A673 (cell line): ENCODE results near the gene ARHGAP15. TPM values are rescaled to one million over a fixed set of nuclear protein-coding genes. Genes with fewer than 3 reads are reported as not detected.

Experiments
- BruUV-seq: library from RNA; stranded (reverse); fragments of 400-500 nt; replicated peaks from 2 replicates; lab custom pipeline; 2021; lab: Mats Ljungman, UMichigan
- CTCF ChIA-PET: fragments of 300-600 bp; sonication (Branson Sonifier 250); formaldehyde crosslinking; loops from one replicate; lab custom pipeline; 2022; ENCODE audit warnings: antibody characterized with exemption; lab: Charles Lee
- POLR2A ChIA-PET: fragments of 300-600 bp; sonication (Branson Sonifier 250); formaldehyde crosslinking; loops from one replicate; lab custom pipeline; 2022; ENCODE audit warnings: antibody characterized with exemption; ENCODE audit not compliant: low non-redundant PET; lab: Charles Lee
- DNase-seq: peaks from one replicate; pipeline ENCODE4 v3.0.0-alpha.2; 2015; ENCODE audit warnings: low spot score
- H3K27ac ChIP-seq: fragments of 200-600 bp; sonication (generic); 2 replicates; pipeline ENCODE4 v1.5.1; 2016; ENCODE audit warnings: mixed run types, low read depth, mild to moderate bottlenecking, mixed read lengths, antibody characterized with exemption, low read length; ENCODE audit not compliant: poor library complexity, severe bottlenecking
- H3K27me3 ChIP-seq: fragments of 200-600 bp; sonication (generic); replicated peaks from 2 replicates; pipeline ENCODE4 v1.6.1; 2017; ENCODE audit warnings: mixed run types, low read depth, mild to moderate bottlenecking, mixed read lengths, antibody characterized with exemption, low read length; ENCODE audit not compliant: insufficient read depth, poor library complexity
- H3K36me3 ChIP-seq: fragments of 200-600 bp; sonication (generic); 2 replicates; pipeline ENCODE4 v1.6.1; 2016; ENCODE audit warnings: mixed run types, mild to moderate bottlenecking, mixed read lengths, antibody characterized with exemption, low read length; ENCODE audit not compliant: insufficient read depth, poor library complexity, severe bottlenecking
- H3K4me1 ChIP-seq: fragments of 200-600 bp; sonication (generic); 2 replicates; pipeline ENCODE4 v1.6.1; 2017; ENCODE audit warnings: mixed run types, mild to moderate bottlenecking, mixed read lengths, antibody characterized with exemption, low read length; ENCODE audit not compliant: insufficient read depth, poor library complexity, severe bottlenecking
- H3K4me3 ChIP-seq: fragments of 200-600 bp; sonication (generic); 2 replicates; pipeline ENCODE4 v1.5.1; 2016; ENCODE audit warnings: low read depth, mixed run types, mild to moderate bottlenecking, mixed read lengths, low read length; ENCODE audit not compliant: poor library complexity, severe bottlenecking
- H3K9me3 ChIP-seq: fragments of 200-600 bp; sonication (generic); 2 replicates; pipeline ENCODE4 v1.6.1; 2016; ENCODE audit warnings: mixed run types, low read depth, mild to moderate bottlenecking, mixed read lengths, antibody characterized with exemption, low read length; ENCODE audit not compliant: poor library complexity, severe bottlenecking
- CTCF ChIP-seq: fragments of 300-800, 200-600 bp; sonication (generic); conservative IDR thresholded peaks from 2 replicates; pipeline ENCODE4 v1.5.1; 2017; ENCODE audit warnings: low read depth, mild to moderate bottlenecking, antibody characterized with exemption, low read length, moderate library complexity, mixed read lengths
- EZH2 ChIP-seq: fragments of 200-600 bp; sonication (generic); IDR thresholded peaks from 2 replicates; pipeline ENCODE4 v1.6.1; 2017; ENCODE audit warnings: borderline replicate concordance, low read depth, mild to moderate bottlenecking, mixed read lengths, antibody characterized with exemption, low read length; ENCODE audit not compliant: poor library complexity, severe bottlenecking
- intact Hi-C: fragments of 100-400 bp; cut with micrococcal nuclease; formaldehyde crosslinking; loops from one replicate; pipeline ENCODE4 v1.10.0; 2022; ENCODE audit not compliant: unreplicated experiment
- total RNA-seq: library from RNA; stranded (reverse); gene quantifications from 2 replicates; pipeline ENCODE4 v1.2.3, GENCODE V29; 2021

ARHGAP15 gene
- total RNA-seq, 1 experiment from 2014 or later: not detected

- CTCF ChIA-PET: no interaction called here
- BruUV-seq: no TSS peak
Measured at GRCh38 chr2:143792602-143793001, 663.4 kb downstream of the ARHGAP15 start.

GRCh38 chr2:143793381-143793780, 664.2 kb downstream of the ARHGAP15 start:
- no peaks in the 10 kb centered on the region for H3K36me3 ChIP-seq
- CTCF ChIA-PET: interaction anchor here (0.6 kb wide), 1 partner anchor 11 kb away, joined by 3 read pairs; no protein-coding TSS in a partner anchor
- intact Hi-C loops: no loop called here
- no peak overlapping the region for H3K27ac ChIP-seq
- H3K4me1 ChIP-seq: no peaks in the 10 kb centered on the region
- DNase-seq: no peak
- TF ChIP-seq EZH2: no peak
- TF ChIP-seq CTCF: no peak
- no peaks in the 10 kb centered on the region for H3K9me3 ChIP-seq
- no peak overlapping the region for H3K4me3 ChIP-seq
- no TSS peak for BruUV-seq
- POLR2A ChIA-PET: no interaction called here
- no peaks in the 10 kb centered on the region for H3K27me3 ChIP-seq

More at GRCh38 chr2:143792602-143793001, 663.4 kb downstream of the ARHGAP15 start:
- DNase-seq: no peak
- no peaks in the 10 kb centered on the region for H3K27me3 ChIP-seq
- TF ChIP-seq CTCF: no peak
- TF ChIP-seq EZH2: no peak
- POLR2A ChIA-PET: no interaction called here
- no peak overlapping the region for H3K27ac ChIP-seq
- H3K36me3 ChIP-seq: no peaks in the 10 kb centered on the region
- no peak overlapping the region for H3K4me3 ChIP-seq
- no peaks in the 10 kb centered on the region for H3K4me1 ChIP-seq
- no peaks in the 10 kb centered on the region for H3K9me3 ChIP-seq
- intact Hi-C loops: no loop called here

GRCh38 chr2:143796051-143796450, 666.8 kb downstream of the ARHGAP15 start:
- Histone ChIP-seq H3K36me3 (no peaks in the 10 kb centered on the region), H3K27me3 (no peaks in the 10 kb centered on the region), H3K9me3 (no peaks in the 10 kb centered on the region), H3K27ac (no peak overlapping the region), H3K4me1 (no peaks in the 10 kb centered on the region), H3K4me3 (no peak overlapping the region)
- intact Hi-C loops: no loop called here
- DNase-seq: peak; percentile 22
- no peak for TF ChIP-seq CTCF
- TF ChIP-seq EZH2: no peak
- CTCF ChIA-PET: no interaction called here
- POLR2A ChIA-PET: no interaction called here
- BruUV-seq: no TSS peak
